GM20000 (cell line): ENCODE results near the gene PURA.

Source experiments
- DNase-seq: peaks from one replicate; pipeline ENCODE4 v3.0.0; 2012; ENCODE audit warnings: low spot score
- CTCF ChIP-seq: IDR thresholded peaks from 2 replicates; pipeline ENCODE4 v1.5.1; 2012; ENCODE audit warnings: mild to moderate bottlenecking, control low read depth; ENCODE audit errors: extremely low read depth, missing control alignments

PURA gene

GRCh38 chr5:140165101-140165922, 51.4 kb downstream of the PURA start:
- no peak for DNase-seq
- TF ChIP-seq CTCF, result no peak

- TF ChIP-seq CTCF, result no peak
- DNase-seq, result no peak
Observed at GRCh38 chr5:140165923-140166270, 52.0 kb downstream of the PURA start.

- TF ChIP-seq CTCF, result no peak
- no peak for DNase-seq
Observed at GRCh38 chr5:140166911-140167310, 53.0 kb downstream of the PURA start.

GRCh38 chr5:140168371-140168770, 54.5 kb downstream of the PURA start:
- DNase-seq, result no peak
- no peak for TF ChIP-seq CTCF

- no peak for DNase-seq
- no peak for TF ChIP-seq CTCF
Observed at GRCh38 chr5:140169410-140169809, 55.5 kb downstream of the PURA start.

- no peak for TF ChIP-seq CTCF
- DNase-seq, result no peak
Observed at GRCh38 chr5:140172483-140172882, 58.6 kb downstream of the PURA start.

- no peak for DNase-seq
- no peak for TF ChIP-seq CTCF
Observed at GRCh38 chr5:140174014-140174413, 60.1 kb downstream of the PURA start.
